Erythroblast (primary cell): Measurements from ENCODE around the gene SCTR.

Source experiments
- GATA1 ChIP-seq: IDR thresholded peaks from 2 replicates; pipeline ENCODE4 v1.6.1; 2011; ENCODE audit warnings: low read depth, mild to moderate bottlenecking, control low read depth, low read length, moderate library complexity
- POLR2A ChIP-seq: IDR thresholded peaks from 2 replicates; pipeline ENCODE4 v1.6.1; 2011; ENCODE audit warnings: mild to moderate bottlenecking, low read length

GRCh38 chr2:119408221-119408619 lies 116.1 kb downstream of the SCTR start:
- no peak for TF ChIP-seq POLR2A
- TF ChIP-seq GATA1, result no peak
